Stomach (tissue), 9 donors: ENCODE measurements around the gene CDK10. TPM values are rescaled to one million over a fixed set of nuclear protein-coding genes. Genes with fewer than 3 reads are reported as not detected.
A peak's percentile ranks its signal among the peaks of the same experiment; 100 is the strongest.

Source experiments
- DNase-seq, 2 donors: peaks; one replicate each; pipeline versions ENCODE4 v3.0.0 to v3.0.0-alpha.2; 2013 to 2019
- H3K27ac ChIP-seq, 5 donors: fragments of 200-600 bp in 4 of 5; sonication (generic) in 4 of 5; one replicate each; pipeline ENCODE4 v1.5.1; 2013 to 2019; ENCODE audit warnings: mild to moderate bottlenecking in 1 of 5, moderate library complexity in 1 of 5
- H3K27me3 ChIP-seq, 3 donors: fragments of 200-600 bp; sonication (generic); one replicate each; pipeline ENCODE4 v1.5.1; 2017 to 2019; ENCODE audit warnings: mixed run types in 1 of 3
- H3K36me3 ChIP-seq, 4 donors: fragments of 200-600 bp; sonication (generic); 1 replicate in 3 of 4; 2 replicates in 1 of 4; pipeline ENCODE4 v1.5.1; 2016 to 2019
- H3K4me1 ChIP-seq, 4 donors: fragments of 200-600 bp; sonication (generic); one replicate each; pipeline ENCODE4 v1.5.1; 2016 to 2019
- H3K4me3 ChIP-seq, 4 donors: fragments of 200-600 bp; sonication (generic) in 3 of 4; one replicate each; pipeline ENCODE4 v1.5.1; 2016 to 2019; ENCODE audit warnings: mild to moderate bottlenecking in 1 of 4
- H3K9me3 ChIP-seq, 4 donors: fragments of 200-600 bp; sonication (generic); one replicate each; pipeline ENCODE4 v1.5.1; 2016 to 2019
- CTCF ChIP-seq, 7 experiments: fragments of 450-650 bp in 4 of 7; fragments of 200-600 bp in 3 of 7; sonication (generic) in 3 of 7; IDR thresholded peaks; one replicate each; pipeline ENCODE4 v1.5.1; 2016 to 2019; ENCODE audit warnings: antibody characterized with exemption in 7 of 7, control low read depth in 2 of 7, mild to moderate bottlenecking in 1 of 7
- EP300 ChIP-seq: sonication (generic); formaldehyde crosslinking; IDR thresholded peaks from one replicate; pipeline ENCODE4 v1.6.1; 2017; ENCODE audit warnings: antibody characterized with exemption
- POLR2A ChIP-seq, 4 donors: fragments of 450-650 bp; IDR thresholded peaks; one replicate each; pipeline ENCODE4 v1.6.1; 2016; ENCODE audit warnings: antibody characterized with exemption in 4 of 4, control low read depth in 2 of 4, mild to moderate bottlenecking in 1 of 4, moderate library complexity in 1 of 4
- POLR2AphosphoS5 ChIP-seq, 3 donors: sonication (generic); formaldehyde crosslinking; IDR thresholded peaks; one replicate each; pipeline ENCODE4 v1.6.1; 2016; ENCODE audit warnings: antibody characterized with exemption in 3 of 3
- WGBS, 5 donors: extraction: QIAGEN DNeasy Blood & Tissue Kit in 3 of 5; methylation state at CpG; one replicate each; pipeline versions ENCODE4 v1.1.5 to v1.1.7; 2013 to 2018; 5-methylcytosine and 5-hydroxymethylcytosine counted together
- intact Hi-C: fragments of 100-400 bp; cut with DNase I; formaldehyde crosslinking; loops from one replicate; pipeline ENCODE4 v1.15.1; 2023; ENCODE audit warnings: low total_unique reads
- polyA plus RNA-seq, 3 donors: library from polyadenylated mRNA; stranded (reverse); fragments of 200-250 nt; gene quantifications; one replicate each; pipeline ENCODE4 v1.2.3, GENCODE V29; 2013
- total RNA-seq, 5 donors: library from RNA; depleted of rRNA; stranded (reverse); fragments of >200 nt; gene quantifications; one replicate each; pipeline versions ENCODE4 v1.1.0 to v1.2.3, GENCODE V29; 2014 to 2016
- donor health status: healthy with polysubstance abuse.
- donor health status: Bipolar disorder and iron deficiency.
- donor health status: healthy.

CDK10 gene
- total and polyA plus RNA-seq, 8 donors = 40.9 to 256 (median 86.4) TPM

- DNase-seq = peak in 1 of 2 donors; percentile 52
- Histone ChIP-seq H3K36me3 (peaks cover 10 to 40% (median 35%) of the 10 kb centered on the region in 4 donors), H3K4me3 (peak overlapping the region; percentile 66 to 91 (median 78)), H3K27ac (peak overlapping the region; percentile 92 to 99 (median 96)), H3K9me3 (no peaks in the 10 kb centered on the region), H3K4me1 (peaks cover 30 to 62% (median 50%) of the 10 kb centered on the region in 4 donors), H3K27me3 (no peaks in the 10 kb centered on the region)
- WGBS, 5 donors = 0 to 1% (median 0%) methylated on average over 23 to 29 of the region's 29 CpGs; no CpG with 5 or more reads in 1 of the 5 donors
- intact Hi-C loops = no loop called here
- no peak for TF ChIP-seq POLR2AphosphoS5 (IDR thresholded peaks at IDR 0.05)
- no peak for TF ChIP-seq EP300
- TF ChIP-seq POLR2A (IDR thresholded peaks at IDR 0.05) = no peak
- no peak for TF ChIP-seq CTCF (IDR thresholded peaks at IDR 0.05)
These were observed 34.0 kb downstream of the CDK10 start for GRCh38 chr16:89720551-89720812.

- WGBS, 5 donors = 0 to 1% (median 0%) methylated on average over 13 to 103 of the region's 103 CpGs
- Histone ChIP-seq H3K4me3 (peak within 1 kb of the TSS; percentile 66 to 91 (median 78)), H3K4me1 (peaks cover 30 to 67% (median 52%) of the 10 kb centered on the region in 4 donors), H3K27ac (peak within 1 kb of the TSS; percentile 92 to 99 (median 96)), H3K36me3 (peaks cover 10 to 41% (median 39%) of the 10 kb centered on the region in 4 donors), H3K9me3 (no peaks in the 10 kb centered on the region), H3K27me3 (no peaks in the 10 kb centered on the region)
- intact Hi-C loops = no loop called here
- DNase-seq = peak; percentile 86 to 95
- TF ChIP-seq EP300 (no peak), POLR2AphosphoS5 (IDR thresholded peaks at IDR 0.05) (peak; percentile 25 to 74 (median 57))
These were observed 34.5 kb downstream of the CDK10 start, which contains the start of the genes VPS9D1 and ZNF276 for GRCh38 chr16:89720813-89721545. TSS of gene VPS9D1 (minus strand) at chr16:89720898. CDS start at chr16:89720861, 37 bp downstream. TSS of gene ZNF276 (plus strand) at chr16:89721537. CDS start at chr16:89721641, 104 bp downstream.

GRCh38 chr16:89721546-89722391, 35.3 kb downstream of the CDK10 start:
- Histone ChIP-seq H3K36me3 (peaks cover 10 to 44% (median 41%) of the 10 kb centered on the region in 4 donors), H3K9me3 (no peaks in the 10 kb centered on the region), H3K4me3 (peak overlapping the region; percentile 66 to 91 (median 78)), H3K27me3 (no peaks in the 10 kb centered on the region), H3K27ac (peak overlapping the region; percentile 92 to 99 (median 96)), H3K4me1 (peaks cover 30 to 75% (median 52%) of the 10 kb centered on the region in 4 donors)
- 0% methylated on average over 3 to 111 of the region's 112 CpGs for WGBS, 5 donors
- DNase-seq = peak; percentile 70 to 84
- TF ChIP-seq POLR2AphosphoS5 (IDR thresholded peaks at IDR 0.05) (peak in 2 of 3 donors; percentile 59 to 64), CTCF (IDR thresholded peaks at IDR 0.05) (no peak), EP300 (no peak), POLR2A (IDR thresholded peaks at IDR 0.05) (no peak)
- intact Hi-C loops = no loop called here

GRCh38 chr16:89722392-89723278, 36.1 kb downstream of the CDK10 start:
- peak overlapping the region; percentile 66 to 91 (median 78) for H3K4me3 ChIP-seq
- peak; percentile 83 to 92 for DNase-seq
- H3K27me3 ChIP-seq = no peaks in the 10 kb centered on the region
- H3K9me3 ChIP-seq = no peaks in the 10 kb centered on the region
- H3K27ac ChIP-seq = peak overlapping the region; percentile 92 to 99 (median 96)
- WGBS, 5 donors = 15 to 40% (median 22%) methylated on average over 27 to 56 of the region's 56 CpGs
- TF ChIP-seq CTCF (IDR thresholded peaks at IDR 0.05) (no peak), EP300 (no peak), POLR2A (IDR thresholded peaks at IDR 0.05) (no peak), POLR2AphosphoS5 (IDR thresholded peaks at IDR 0.05) (peak; percentile 40 to 80 (median 53))
- peaks cover 15 to 52% (median 50%) of the 10 kb centered on the region in 4 donors for H3K36me3 ChIP-seq
- intact Hi-C loops = no loop called here
- H3K4me1 ChIP-seq = peaks cover 30 to 79% (median 52%) of the 10 kb centered on the region in 4 donors
